Adipocyte (in vitro differentiated cells): ENCODE results near the gene PURB.

Experiments used
- DNase-seq: peaks from one replicate; pipeline ENCODE4 v3.0.0-alpha.2; 2015; ENCODE audit warnings: low read depth
- H3K27me3 ChIP-seq: replicated peaks from 2 replicates; pipeline ENCODE4 v1.7.0; 2013; ENCODE audit warnings: mild to moderate bottlenecking, low read length, moderate library complexity; ENCODE audit not compliant: control insufficient read depth, insufficient read depth
- H3K36me3 ChIP-seq: 2 replicates; pipeline ENCODE4 v1.7.0; 2013; ENCODE audit warnings: low read length, mild to moderate bottlenecking, moderate library complexity; ENCODE audit not compliant: control insufficient read depth, insufficient read depth, severe bottlenecking
- H3K4me1 ChIP-seq: 2 replicates; pipeline ENCODE4 v1.7.0; 2013; ENCODE audit warnings: mild to moderate bottlenecking, low read length, moderate library complexity; ENCODE audit not compliant: control insufficient read depth, insufficient read depth
- H3K4me3 ChIP-seq: 2 replicates; pipeline ENCODE4 v1.7.0; 2013; ENCODE audit warnings: mild to moderate bottlenecking, low read length, moderate library complexity
- H3K9ac ChIP-seq: 2 replicates; pipeline ENCODE4 v1.7.0; 2013; ENCODE audit warnings: mild to moderate bottlenecking, low read length, moderate library complexity
- H3K9me3 ChIP-seq: 2 replicates; pipeline ENCODE4 v1.7.0; 2013; ENCODE audit warnings: mild to moderate bottlenecking, low read length, moderate library complexity; ENCODE audit not compliant: control insufficient read depth

The PURB gene

DNA sequence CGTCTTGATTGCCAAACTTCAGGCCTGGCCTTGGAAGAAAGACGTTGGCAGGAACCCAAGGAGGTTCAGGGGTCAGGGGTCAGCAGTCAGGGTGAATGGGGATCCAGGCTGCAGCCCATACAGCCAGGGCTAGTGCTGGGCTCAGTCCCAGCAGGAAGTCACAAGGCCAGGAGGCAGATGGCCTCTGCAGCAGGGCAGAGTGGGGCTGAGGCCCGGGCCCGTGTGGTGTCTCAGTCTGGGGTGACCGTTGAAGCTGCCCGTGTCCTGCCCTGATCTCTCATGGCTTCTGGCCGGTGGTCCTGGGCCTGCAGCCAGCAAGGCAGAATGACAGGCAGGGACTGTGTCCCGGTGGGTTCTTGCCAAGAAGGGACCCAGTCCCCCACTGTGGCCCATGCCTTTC lies 26.6 kb upstream of the PURB start:
- no peaks in the 10 kb centered on the region for H3K27me3 ChIP-seq
- H3K9me3 ChIP-seq: no peaks in the 10 kb centered on the region
- H3K4me1 ChIP-seq: peaks cover 25% of the 10 kb centered on the region
- H3K4me3 ChIP-seq: no peak overlapping the region
- DNase-seq: no peak
- H3K36me3 ChIP-seq: no peaks in the 10 kb centered on the region
- peak overlapping the region; percentile 79 for H3K9ac ChIP-seq

DNA sequence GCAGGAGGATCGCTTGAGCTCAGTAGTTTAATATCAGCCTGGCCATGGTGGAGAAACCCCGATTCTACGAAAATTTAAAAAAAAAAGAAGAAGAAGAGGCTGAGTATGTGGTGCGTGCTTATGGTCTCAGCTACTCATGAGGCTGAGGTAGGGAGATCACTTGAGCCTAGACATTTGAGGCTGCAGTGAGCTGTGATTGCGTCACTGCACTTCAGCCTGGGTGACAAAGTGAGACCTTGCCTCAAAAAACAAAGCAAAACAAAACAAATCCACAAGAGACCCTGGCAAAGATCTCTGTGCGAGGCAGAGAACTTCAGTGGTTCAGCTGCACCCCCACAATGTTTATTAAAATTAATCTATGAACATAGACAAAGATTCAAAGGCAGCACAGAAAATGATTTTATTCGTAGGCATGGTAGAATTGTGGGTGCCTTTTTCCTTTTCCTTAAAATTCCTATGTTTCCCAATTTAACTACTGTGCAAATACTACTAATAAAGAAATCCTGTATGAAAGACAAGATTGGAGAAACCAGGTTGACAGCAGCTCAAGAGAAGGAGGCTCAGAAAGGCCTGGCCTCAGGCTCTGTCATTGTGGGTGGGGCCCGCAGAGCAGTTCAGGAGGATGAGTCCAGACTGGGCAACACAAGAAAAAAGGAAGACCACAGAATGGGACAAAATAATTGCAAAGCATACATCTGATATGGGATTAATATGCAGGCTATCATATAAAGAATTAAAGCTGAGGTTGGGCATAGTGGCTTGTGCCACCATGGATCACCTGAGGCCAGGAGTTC lies 24.5 kb upstream of the PURB start:
- Histone ChIP-seq H3K9ac (peak overlapping the region; percentile 6), H3K4me1 (peaks cover 25% of the 10 kb centered on the region), H3K27me3 (no peaks in the 10 kb centered on the region), H3K36me3 (no peaks in the 10 kb centered on the region), H3K4me3 (no peak overlapping the region), H3K9me3 (no peaks in the 10 kb centered on the region)
- no peak for DNase-seq

DNA sequence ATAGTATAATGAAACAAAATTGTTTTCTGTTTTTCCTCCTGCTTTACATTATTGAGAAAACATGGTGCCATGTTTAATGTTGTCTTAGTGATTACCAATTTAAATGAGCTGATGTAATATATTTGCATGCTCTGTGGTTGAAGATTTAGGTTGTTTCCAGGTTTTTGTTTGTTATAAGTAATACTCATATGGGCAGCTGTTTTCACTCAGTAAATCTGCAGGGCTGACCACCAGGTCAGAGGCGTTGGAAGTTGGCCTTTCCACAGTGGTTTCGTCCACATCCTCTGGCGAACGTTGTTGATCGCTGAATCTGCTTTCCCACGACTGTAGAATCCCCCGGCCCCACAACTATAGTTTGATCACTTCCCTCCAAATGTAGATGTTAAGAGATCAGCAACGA lies 21.6 kb upstream of the PURB start:
- Histone ChIP-seq H3K27me3 (no peaks in the 10 kb centered on the region), H3K9ac (no peak overlapping the region)
- DNase-seq: no peak

DNA sequence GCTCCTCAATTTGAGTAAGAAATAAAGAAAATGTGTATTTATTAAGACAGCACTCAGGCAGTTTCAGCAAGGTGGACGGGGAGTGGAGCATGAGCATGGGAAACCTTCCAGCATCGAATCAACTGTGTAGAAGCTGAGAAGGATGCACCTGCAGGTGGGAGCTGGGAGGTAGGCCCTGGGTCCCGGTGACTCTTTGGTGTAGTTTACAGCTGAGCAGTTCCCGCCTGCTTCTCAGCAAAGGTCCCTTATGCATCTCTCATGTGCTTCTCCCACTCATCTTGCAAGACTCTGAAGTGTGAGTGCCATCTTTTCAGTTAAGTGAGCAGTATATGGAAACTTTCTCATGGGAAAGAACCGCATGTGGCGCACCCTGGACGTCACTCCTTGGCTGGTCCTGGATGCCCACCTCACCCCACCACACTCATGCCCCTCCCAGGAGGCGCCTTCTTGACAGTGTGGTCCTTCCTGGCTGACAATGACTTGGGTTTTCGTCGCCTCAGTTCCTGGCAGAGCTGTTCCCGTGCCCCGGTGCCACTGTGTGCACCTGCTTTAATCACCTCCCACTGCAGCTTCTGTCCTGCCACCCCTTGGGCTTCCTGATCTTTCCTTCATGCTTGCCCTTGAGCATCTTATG lies 19.8 kb upstream of the PURB start:
- H3K27me3 ChIP-seq: no peaks in the 10 kb centered on the region
- H3K36me3 ChIP-seq: no peaks in the 10 kb centered on the region
- H3K4me1 ChIP-seq: no peaks in the 10 kb centered on the region
- H3K4me3 ChIP-seq: no peak overlapping the region
- H3K9me3 ChIP-seq: no peaks in the 10 kb centered on the region
- H3K9ac ChIP-seq: no peak overlapping the region
- no peak for DNase-seq

More for the DNA sequence above, 21.6 kb upstream of the PURB start:
- H3K36me3 ChIP-seq: no peaks in the 10 kb centered on the region
- H3K4me1 ChIP-seq: peaks cover 4% of the 10 kb centered on the region
- H3K9me3 ChIP-seq: no peaks in the 10 kb centered on the region
- H3K4me3 ChIP-seq: no peak overlapping the region

DNA sequence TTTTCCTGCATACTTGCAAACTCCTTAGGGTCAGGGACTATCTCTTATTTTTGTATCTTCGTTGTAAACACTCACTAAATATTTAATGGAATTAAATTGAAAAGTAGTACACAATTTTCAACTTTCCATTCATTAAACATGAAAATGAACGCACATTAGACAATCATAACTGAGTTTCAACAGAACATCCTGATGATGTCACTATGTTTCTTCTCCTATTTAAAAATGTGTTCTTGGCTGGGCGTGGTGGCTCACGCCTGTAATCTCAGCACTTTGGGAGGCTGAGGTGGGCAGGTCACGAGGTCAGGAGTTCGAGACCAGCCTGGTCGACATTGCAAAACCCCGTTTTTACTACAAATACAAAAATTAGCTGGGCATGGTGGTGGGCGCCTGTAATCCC lies 14.1 kb upstream of the PURB start:
- Histone ChIP-seq H3K9ac (no peak overlapping the region), H3K36me3 (no peaks in the 10 kb centered on the region), H3K27me3 (no peaks in the 10 kb centered on the region), H3K4me3 (no peak overlapping the region), H3K4me1 (no peaks in the 10 kb centered on the region), H3K9me3 (no peaks in the 10 kb centered on the region)
- no peak for DNase-seq

DNA sequence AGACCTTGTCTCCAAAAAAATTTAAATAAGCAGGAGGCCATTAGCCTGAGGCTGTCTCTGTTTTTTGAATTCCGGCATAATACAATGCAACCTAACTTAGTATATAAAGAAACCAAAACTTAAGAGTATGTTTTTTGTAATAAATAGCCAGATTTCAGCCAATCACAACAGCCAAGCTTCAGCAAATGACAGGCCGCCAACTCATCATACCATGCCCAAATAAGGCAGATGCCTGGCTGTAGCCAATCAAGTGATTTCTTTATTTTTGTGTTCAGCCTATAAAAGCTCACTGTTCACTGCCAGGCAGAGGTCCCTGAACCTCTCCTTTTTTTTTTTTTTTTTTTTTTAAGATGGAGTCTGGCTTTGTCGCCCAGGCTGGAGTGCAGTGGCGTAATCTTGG lies 12.7 kb upstream of the PURB start:
- no peak for DNase-seq
- Histone ChIP-seq H3K4me1 (peaks cover 8% of the 10 kb centered on the region), H3K9ac (no peak overlapping the region), H3K4me3 (no peak overlapping the region), H3K9me3 (no peaks in the 10 kb centered on the region), H3K27me3 (no peaks in the 10 kb centered on the region), H3K36me3 (no peaks in the 10 kb centered on the region)

DNA sequence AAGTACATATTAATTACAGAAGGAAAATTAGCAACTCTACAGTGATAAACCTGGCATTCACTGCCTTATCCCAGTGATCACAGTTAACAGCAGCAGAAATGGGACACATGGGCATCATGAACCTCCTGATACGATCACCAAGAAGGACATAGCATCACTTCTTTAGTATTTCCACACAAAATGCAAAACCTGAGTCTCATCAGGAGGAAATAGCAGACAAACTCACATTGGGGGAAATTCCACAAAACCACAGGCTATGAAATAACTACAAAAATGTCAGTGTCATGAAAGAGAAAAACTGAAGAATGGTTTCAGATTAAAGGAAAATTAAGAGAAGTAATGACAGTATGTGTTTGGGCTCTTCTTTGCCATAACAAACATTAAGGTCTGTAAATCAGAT lies 12.0 kb upstream of the PURB start:
- Histone ChIP-seq H3K36me3 (no peaks in the 10 kb centered on the region), H3K27me3 (no peaks in the 10 kb centered on the region), H3K4me1 (peaks cover 8% of the 10 kb centered on the region), H3K4me3 (no peak overlapping the region), H3K9me3 (no peaks in the 10 kb centered on the region), H3K9ac (no peak overlapping the region)
- no peak for DNase-seq

DNA sequence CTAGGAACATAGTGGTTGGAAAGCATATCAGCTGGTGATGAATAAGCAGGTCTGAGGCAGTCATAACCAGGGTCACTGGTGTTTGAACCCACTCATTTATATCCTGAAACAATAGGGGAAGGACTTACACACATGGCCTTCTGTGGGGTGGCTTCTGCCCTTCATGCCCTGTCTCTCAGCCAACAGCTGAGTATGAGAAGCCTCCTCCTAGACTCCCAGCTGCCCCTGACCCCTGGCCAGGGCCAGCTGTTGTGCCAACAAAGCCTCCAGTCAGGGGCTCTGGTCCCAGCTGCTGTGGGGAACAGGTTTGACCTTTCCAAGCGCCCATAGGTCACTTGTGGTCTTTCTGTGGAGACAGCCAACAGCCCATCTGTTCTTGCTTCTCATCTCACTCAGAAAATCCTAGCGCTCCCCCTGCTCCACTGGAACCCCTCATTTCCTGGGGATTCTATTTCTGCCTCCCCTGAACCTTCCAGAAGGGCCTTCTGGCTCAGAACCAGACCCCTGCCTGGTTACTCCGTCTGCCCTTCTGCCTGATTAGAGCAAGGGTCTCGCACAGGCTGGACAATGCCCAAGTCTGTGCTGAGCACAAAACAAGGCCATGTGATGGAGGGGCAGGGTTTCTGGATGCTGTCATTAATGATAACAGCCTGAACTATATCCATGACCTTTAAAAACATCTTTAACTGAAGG lies 9.7 kb upstream of the PURB start:
- no peaks in the 10 kb centered on the region for H3K36me3 ChIP-seq
- H3K9me3 ChIP-seq: no peaks in the 10 kb centered on the region
- no peak overlapping the region for H3K4me3 ChIP-seq
- no peaks in the 10 kb centered on the region for H3K27me3 ChIP-seq
- H3K4me1 ChIP-seq: peaks cover 8% of the 10 kb centered on the region
- DNase-seq: no peak
- no peak overlapping the region for H3K9ac ChIP-seq

DNA sequence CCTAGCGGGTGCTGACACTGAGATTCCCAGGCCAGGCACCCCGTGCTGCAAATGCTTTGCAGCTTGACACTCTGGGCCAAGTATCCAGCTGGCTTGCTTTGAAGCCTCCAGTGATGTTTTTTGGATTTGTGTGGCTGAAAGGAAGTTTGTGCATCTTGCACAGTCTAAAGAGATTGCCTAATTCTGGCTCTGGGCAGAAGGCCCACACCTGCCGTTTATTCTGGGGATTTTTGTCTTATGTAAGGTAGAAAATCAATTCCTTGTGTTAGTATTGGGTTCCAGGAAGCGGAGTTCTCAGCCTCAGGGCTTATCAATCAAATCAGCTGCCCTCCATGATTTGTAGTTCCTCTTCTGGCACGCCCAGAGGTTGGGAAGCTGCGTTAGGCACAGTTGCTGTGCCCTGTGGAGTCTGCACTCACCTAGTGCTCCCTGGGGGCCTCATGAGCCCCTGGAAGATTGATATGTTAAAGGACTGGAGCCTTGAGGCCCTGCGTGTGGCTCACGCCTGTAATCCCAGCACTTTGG lies 8.4 kb upstream of the PURB start:
- no peaks in the 10 kb centered on the region for H3K27me3 ChIP-seq
- no peak overlapping the region for H3K4me3 ChIP-seq
- peaks cover 8% of the 10 kb centered on the region for H3K4me1 ChIP-seq
- no peak overlapping the region for H3K9ac ChIP-seq
- no peak for DNase-seq
- H3K36me3 ChIP-seq: no peaks in the 10 kb centered on the region
- H3K9me3 ChIP-seq: no peaks in the 10 kb centered on the region

DNA sequence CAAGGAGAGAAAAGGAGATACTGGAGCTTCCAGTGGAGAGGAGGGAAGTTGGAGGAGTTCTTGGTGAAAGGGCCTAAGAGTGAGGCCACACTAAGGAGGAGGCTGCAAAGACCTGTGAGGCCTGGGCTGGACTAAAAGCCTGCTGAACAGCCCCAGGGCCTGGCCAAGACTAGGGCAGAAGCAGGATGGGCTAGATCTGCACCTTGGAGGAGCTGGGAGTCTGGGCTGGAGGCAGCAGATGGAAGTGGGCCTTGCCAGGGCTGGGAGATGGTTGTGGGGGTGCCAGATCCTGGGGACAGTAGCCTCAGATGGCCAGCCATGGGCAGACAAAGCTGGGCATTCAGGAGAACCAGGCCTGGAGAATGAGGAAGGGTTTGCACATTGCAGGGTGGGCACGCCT lies 6.5 kb upstream of the PURB start:
- Histone ChIP-seq H3K9ac (no peak overlapping the region), H3K4me3 (no peak overlapping the region), H3K27me3 (no peaks in the 10 kb centered on the region), H3K36me3 (no peaks in the 10 kb centered on the region), H3K9me3 (no peaks in the 10 kb centered on the region), H3K4me1 (peaks cover 10% of the 10 kb centered on the region)
- DNase-seq: no peak

DNA sequence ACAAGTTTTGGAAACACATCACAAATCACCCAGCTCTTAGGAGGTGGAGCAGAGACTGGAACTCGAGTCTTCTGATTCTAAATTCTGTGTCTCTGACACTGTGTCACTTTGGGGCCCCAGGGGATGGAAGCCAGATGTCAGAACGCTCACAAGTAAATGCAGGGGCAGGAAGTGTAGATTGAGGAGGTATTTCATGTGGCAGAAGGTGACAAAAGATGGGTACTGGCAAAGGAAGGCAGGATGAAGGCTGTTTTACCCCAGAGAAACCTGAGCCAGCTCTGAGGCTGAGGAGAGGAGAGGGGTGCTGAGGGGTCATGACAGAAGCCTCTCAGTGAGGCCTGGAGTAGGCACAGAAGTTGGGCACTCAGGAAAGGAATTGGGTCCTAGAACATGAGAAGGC lies 6.0 kb upstream of the PURB start:
- no peak overlapping the region for H3K4me3 ChIP-seq

More for the DNA sequence above, 6.0 kb upstream of the PURB start:
- no peak overlapping the region for H3K9ac ChIP-seq
- no peaks in the 10 kb centered on the region for H3K27me3 ChIP-seq
- H3K36me3 ChIP-seq: no peaks in the 10 kb centered on the region
- no peaks in the 10 kb centered on the region for H3K9me3 ChIP-seq
- no peak for DNase-seq
- peaks cover 14% of the 10 kb centered on the region for H3K4me1 ChIP-seq
